ENCODE measurements around the gene CNTFR. TPM values are rescaled to one million over a fixed set of nuclear protein-coding genes. Genes with fewer than 3 reads are reported as not detected.

Gene CNTFR
- total RNA-seq, 2 experiments from 2014 or later, result not detected

DNA sequence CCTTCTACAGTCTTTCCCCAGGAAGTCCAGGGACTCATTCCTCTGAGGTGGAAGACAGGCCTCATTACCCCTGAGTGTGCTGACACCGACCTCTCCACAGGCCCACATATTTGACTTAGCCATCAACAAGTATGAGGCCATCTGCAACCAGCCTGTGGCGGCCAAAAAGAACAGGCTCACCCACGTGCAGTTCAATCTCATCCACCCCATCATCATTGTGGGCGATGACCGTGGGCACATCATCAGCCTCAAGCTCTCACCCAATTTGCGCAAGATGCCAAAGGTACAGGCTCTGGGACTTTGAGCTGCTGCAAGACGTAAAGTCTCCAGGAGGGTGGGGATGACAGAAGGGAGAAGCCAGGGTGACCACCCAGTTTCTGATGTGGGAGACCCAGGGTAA lies 72.3 kb downstream of the CNTFR start:
- TF ChIP-seq, protein P1, sequence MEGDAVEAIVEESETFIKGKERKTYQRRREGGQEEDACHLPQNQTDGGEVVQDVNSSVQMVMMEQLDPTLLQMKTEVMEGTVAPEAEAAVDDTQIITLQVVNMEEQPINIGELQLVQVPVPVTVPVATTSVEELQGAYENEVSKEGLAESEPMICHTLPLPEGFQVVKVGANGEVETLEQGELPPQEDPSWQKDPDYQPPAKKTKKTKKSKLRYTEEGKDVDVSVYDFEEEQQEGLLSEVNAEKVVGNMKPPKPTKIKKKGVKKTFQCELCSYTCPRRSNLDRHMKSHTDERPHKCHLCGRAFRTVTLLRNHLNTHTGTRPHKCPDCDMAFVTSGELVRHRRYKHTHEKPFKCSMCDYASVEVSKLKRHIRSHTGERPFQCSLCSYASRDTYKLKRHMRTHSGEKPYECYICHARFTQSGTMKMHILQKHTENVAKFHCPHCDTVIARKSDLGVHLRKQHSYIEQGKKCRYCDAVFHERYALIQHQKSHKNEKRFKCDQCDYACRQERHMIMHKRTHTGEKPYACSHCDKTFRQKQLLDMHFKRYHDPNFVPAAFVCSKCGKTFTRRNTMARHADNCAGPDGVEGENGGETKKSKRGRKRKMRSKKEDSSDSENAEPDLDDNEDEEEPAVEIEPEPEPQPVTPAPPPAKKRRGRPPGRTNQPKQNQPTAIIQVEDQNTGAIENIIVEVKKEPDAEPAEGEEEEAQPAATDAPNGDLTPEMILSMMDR (conservative IDR thresholded peaks at IDR 0.05; ENCODE audit: low read length), result no peak
- TF ChIP-seq EZH2phosphoT487 (IDR thresholded peaks at IDR 0.05; ENCODE audit: borderline replicate concordance, low read depth, low read length), result no peak
- Histone ChIP-seq H3K36me3 (ENCODE audit: insufficient read depth, low read length) (no peaks in the 10 kb centered on the region), H4K20me1 (ENCODE audit: insufficient read depth, low read length) (no peaks in the 10 kb centered on the region), H3K4me1 (ENCODE audit: insufficient read depth, low read length, poor library complexity, severe bottlenecking) (peaks cover 9% of the 10 kb centered on the region), H2AFZ (ENCODE audit: low read length) (no peak overlapping the region), H3K79me2 (ENCODE audit: insufficient read depth, low read depth, low read length) (no peaks in the 10 kb centered on the region), H3K9me2 (ENCODE audit: insufficient read depth, low read length) (no peaks in the 10 kb centered on the region), H3K4me3 (ENCODE audit: low read depth, low read length, poor library complexity, severe bottlenecking) (no peak overlapping the region), H3K27ac (ENCODE audit: low read depth, low read length, poor library complexity, severe bottlenecking) (no peak overlapping the region), H3K4me2 (ENCODE audit: low read length) (no peak overlapping the region), H3K9me3 (ENCODE audit: low read length) (no peaks in the 10 kb centered on the region)
- no TSS peak for BruUV-seq (replicated peaks)
- intact Hi-C loops (cut with micrococcal nuclease; ENCODE audit: unreplicated experiment), result no loop called here
- POLR2A ChIA-PET, result interaction anchor here (0.6 kb wide), 1 partner anchor 813 kb away, joined by 4 read pairs; no protein-coding TSS in a partner anchor
- no peak for DNase-seq (ENCODE audit: low spot score)
- CTCF ChIA-PET (ENCODE audit: unreplicated experiment), result no interaction called here

DNA sequence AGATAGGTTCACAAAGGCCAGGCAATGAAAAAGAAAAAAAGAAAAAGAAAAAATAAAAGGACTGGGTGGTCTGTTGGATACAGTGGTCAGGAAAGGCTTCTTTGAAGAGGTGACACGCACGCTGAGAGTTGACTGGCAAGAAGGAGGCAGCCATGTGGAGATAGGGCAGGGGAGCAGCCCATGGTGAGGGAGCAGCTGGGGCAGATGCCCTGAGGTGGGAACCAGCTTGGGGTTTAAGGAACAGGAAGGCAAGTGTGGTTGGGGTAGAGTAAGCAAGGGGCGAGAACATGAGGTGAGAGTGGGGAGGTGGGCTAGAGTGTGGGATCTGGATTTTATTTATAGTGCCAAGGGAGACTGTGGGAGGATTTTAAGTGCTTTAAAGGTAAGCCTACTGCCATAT lies 73.6 kb downstream of the CNTFR start:
- Histone ChIP-seq H3K4me1 (ENCODE audit: insufficient read depth, low read length, poor library complexity, severe bottlenecking) (peaks cover 9% of the 10 kb centered on the region), H2AFZ (ENCODE audit: low read length) (no peak overlapping the region), H3K27ac (ENCODE audit: low read depth, low read length, poor library complexity, severe bottlenecking) (no peak overlapping the region), H3K79me2 (ENCODE audit: insufficient read depth, low read depth, low read length) (no peaks in the 10 kb centered on the region), H3K36me3 (ENCODE audit: insufficient read depth, low read length) (no peaks in the 10 kb centered on the region), H3K9me2 (ENCODE audit: insufficient read depth, low read length) (no peaks in the 10 kb centered on the region), H3K4me2 (ENCODE audit: low read length) (no peak overlapping the region), H3K4me3 (ENCODE audit: low read depth, low read length, poor library complexity, severe bottlenecking) (no peak overlapping the region), H4K20me1 (ENCODE audit: insufficient read depth, low read length) (no peaks in the 10 kb centered on the region), H3K9me3 (ENCODE audit: low read length) (no peaks in the 10 kb centered on the region)
- no peak for DNase-seq (ENCODE audit: low spot score)
- BruUV-seq (replicated peaks), result no TSS peak
- ChIA-PET CTCF (ENCODE audit: unreplicated experiment) (no interaction called here), POLR2A (no interaction called here)
- TF ChIP-seq, protein P1 (conservative IDR thresholded peaks at IDR 0.05; ENCODE audit: low read length), result no peak
- no peak for TF ChIP-seq EZH2phosphoT487 (IDR thresholded peaks at IDR 0.05; ENCODE audit: borderline replicate concordance, low read depth, low read length)
- intact Hi-C loops (cut with micrococcal nuclease; ENCODE audit: unreplicated experiment), result no loop called here

DNA sequence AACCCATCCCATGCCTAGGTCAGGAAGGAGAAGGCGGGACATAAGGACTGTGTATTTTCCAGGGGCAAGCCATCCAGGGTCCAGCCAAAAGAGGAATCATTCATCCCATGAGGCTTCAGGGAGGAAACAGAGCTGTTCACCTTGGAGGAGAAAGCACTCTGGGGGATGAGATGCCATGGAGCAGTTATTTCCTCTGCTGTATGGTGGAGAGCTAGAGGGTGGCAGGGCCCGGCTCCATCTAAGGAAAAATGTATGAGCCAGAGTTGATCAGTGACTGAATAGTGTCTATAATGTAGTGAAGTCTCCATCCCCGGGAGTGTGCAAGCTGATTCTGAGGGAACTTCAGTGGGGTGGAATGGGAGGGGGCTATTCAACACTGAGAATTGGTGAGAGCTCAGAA lies 74.7 kb downstream of the CNTFR start:
- H3K9me3 ChIP-seq (ENCODE audit: low read length), result no peaks in the 10 kb centered on the region
- H3K4me1 ChIP-seq (ENCODE audit: insufficient read depth, low read length, poor library complexity, severe bottlenecking), result peaks cover 9% of the 10 kb centered on the region
- H3K4me2 ChIP-seq (ENCODE audit: low read length), result no peak overlapping the region
- H2AFZ ChIP-seq (ENCODE audit: low read length), result no peak overlapping the region
- CTCF ChIA-PET (ENCODE audit: unreplicated experiment), result no interaction called here
- TF ChIP-seq, protein P1 (conservative IDR thresholded peaks at IDR 0.05; ENCODE audit: low read length), result no peak
- TF ChIP-seq EZH2phosphoT487 (IDR thresholded peaks at IDR 0.05; ENCODE audit: borderline replicate concordance, low read depth, low read length), result no peak
- POLR2A ChIA-PET, result no interaction called here
- BruUV-seq (replicated peaks), result no TSS peak
- H3K79me2 ChIP-seq (ENCODE audit: insufficient read depth, low read depth, low read length), result no peaks in the 10 kb centered on the region
- intact Hi-C loops (cut with micrococcal nuclease; ENCODE audit: unreplicated experiment), result no loop called here
- H3K9me2 ChIP-seq (ENCODE audit: insufficient read depth, low read length), result no peaks in the 10 kb centered on the region
- no peaks in the 10 kb centered on the region for H4K20me1 ChIP-seq (ENCODE audit: insufficient read depth, low read length)
- H3K27ac ChIP-seq (ENCODE audit: low read depth, low read length, poor library complexity, severe bottlenecking), result no peak overlapping the region
- DNase-seq (ENCODE audit: low spot score), result no peak
- H3K4me3 ChIP-seq (ENCODE audit: low read depth, low read length, poor library complexity, severe bottlenecking), result no peak overlapping the region
- no peaks in the 10 kb centered on the region for H3K36me3 ChIP-seq (ENCODE audit: insufficient read depth, low read length)

Data from OCI-LY7 (cell line).